ENCODE data around the gene SUMF2. TPM values are rescaled to one million over a fixed set of nuclear protein-coding genes. Genes with fewer than 3 reads are reported as not detected.
"Not testable (repeated sequence)": the region's sequence is repeated elsewhere in the genome, so short reads cannot be mapped to it uniquely, and the experiment has no call there.

The SUMF2 gene
- total and polyA plus RNA-seq, 7 experiments from 2014 or later: 120 to 196 (median 156) TPM

DNA sequence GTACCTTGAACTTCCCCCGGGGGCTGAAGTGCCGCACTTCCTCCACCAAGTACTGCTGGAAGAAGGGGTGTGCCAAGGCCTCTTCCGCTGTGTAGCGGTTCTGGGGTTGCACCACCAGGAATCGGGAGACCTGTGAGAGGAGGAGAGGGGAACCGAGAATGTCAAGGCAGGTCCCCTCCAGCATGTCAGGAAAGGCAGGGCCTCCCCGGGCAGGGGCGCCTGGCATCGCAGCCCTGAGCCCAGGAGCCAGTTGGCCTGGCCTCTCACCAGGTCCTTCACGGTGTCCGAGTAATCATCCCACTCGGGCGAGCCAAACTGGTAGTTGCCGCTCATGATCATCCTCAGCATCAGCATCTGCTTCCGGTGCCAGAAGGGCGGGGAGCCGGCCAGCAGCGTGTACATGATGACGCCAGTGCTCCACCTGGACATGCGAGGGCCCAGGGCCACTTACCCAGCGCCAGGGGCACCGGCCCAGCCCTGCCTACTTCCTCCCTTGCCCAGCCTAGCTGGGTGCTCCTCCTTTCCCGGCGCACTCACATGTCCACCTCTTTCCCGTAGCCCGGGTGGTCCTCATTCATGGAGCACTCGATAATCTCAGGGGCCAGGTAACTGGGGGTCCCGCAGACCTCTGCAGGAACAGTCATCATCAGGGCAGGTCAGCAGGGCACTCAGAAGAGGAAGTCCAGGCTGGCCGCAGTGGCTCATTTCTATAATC is 17.7 kb downstream of the SUMF2 start:
- no peak overlapping the region for H3K4me3 ChIP-seq (ENCODE audit: low read length)
- H3K9me3 Mint-ChIP-seq: no peaks in the 10 kb centered on the region
- no peaks in the 10 kb centered on the region for H3K9me3 ChIP-seq (ENCODE audit: control insufficient read depth in 2 of 3, low read length in 3 of 3)
- H3K27ac ChIP-seq (ENCODE audit: low read depth, low read length): no peak overlapping the region
- H3K27ac Mint-ChIP-seq: peak overlapping the region in 1 of 9 donors; percentile 56
- peaks cover 0 to 3% (median 0%) of the 10 kb centered on the region in 7 donors for H3K4me1 Mint-ChIP-seq
- H3K27me3 ChIP-seq (ENCODE audit: control insufficient read depth in 2 of 2, insufficient read depth in 2 of 2, low read length in 2 of 2): no peaks in the 10 kb centered on the region
- ATAC-seq (no peak), DNase-seq (no peak)
- no peaks in the 10 kb centered on the region for H3K27me3 Mint-ChIP-seq
- intact Hi-C loops (cut with micrococcal nuclease): no loop called here
- peaks cover 0 to 45% (median 9%) of the 10 kb centered on the region in 3 experiments for H3K36me3 ChIP-seq (ENCODE audit: control insufficient read depth in 2 of 3, insufficient read depth in 3 of 3, low read length in 3 of 3)
- no peak overlapping the region for H3K4me3 Mint-ChIP-seq
- CTCF ChIA-PET: no interaction called here
- POLR2A ChIA-PET: no interaction called here
- H3K36me3 Mint-ChIP-seq: peaks cover 0 to 37% (median 4%) of the 10 kb centered on the region in 5 donors
- H3K4me1 ChIP-seq (ENCODE audit: control insufficient read depth in 2 of 2, insufficient read depth in 2 of 2, low read length in 2 of 2): no peaks in the 10 kb centered on the region

GRCh38 chr7:56083150-56083785 is 19.2 kb downstream of the SUMF2 start:
- Histone ChIP-seq H3K9me3 (ENCODE audit: control insufficient read depth in 2 of 3, low read length in 3 of 3) (no peaks in the 10 kb centered on the region), H3K36me3 (ENCODE audit: control insufficient read depth in 2 of 3, insufficient read depth in 3 of 3, low read length in 3 of 3) (peaks cover 0 to 41% (median 2%) of the 10 kb centered on the region in 3 experiments), H3K4me3 (ENCODE audit: low read length) (no peak overlapping the region), H3K27me3 (ENCODE audit: control insufficient read depth in 2 of 2, insufficient read depth in 2 of 2, low read length in 2 of 2) (no peaks in the 10 kb centered on the region), H3K4me1 (ENCODE audit: control insufficient read depth in 2 of 2, insufficient read depth in 2 of 2, low read length in 2 of 2) (no peaks in the 10 kb centered on the region), H3K27ac (ENCODE audit: low read depth, low read length) (no peak overlapping the region)
- CTCF ChIA-PET: interaction anchor here (1.2 kb wide), 1 partner anchor 9 kb away, joined by 4 read pairs; no protein-coding TSS in a partner anchor
- intact Hi-C loops (cut with micrococcal nuclease): no loop called here
- Mint-ChIP-seq H3K27ac (peak overlapping the region in 3 of 9 donors; percentile 24 to 60 (median 56)), H3K9me3 (no peaks in the 10 kb centered on the region), H3K27me3 (no peaks in the 10 kb centered on the region), H3K4me1 (peaks cover 0 to 3% (median 0%) of the 10 kb centered on the region in 7 donors), H3K36me3 (peaks cover 0 to 36% (median 4%) of the 10 kb centered on the region in 5 donors), H3K4me3 (no peak overlapping the region)
- ATAC-seq: peak; percentile 12
- POLR2A ChIA-PET: no interaction called here
- DNase-seq: no peak

DNA sequence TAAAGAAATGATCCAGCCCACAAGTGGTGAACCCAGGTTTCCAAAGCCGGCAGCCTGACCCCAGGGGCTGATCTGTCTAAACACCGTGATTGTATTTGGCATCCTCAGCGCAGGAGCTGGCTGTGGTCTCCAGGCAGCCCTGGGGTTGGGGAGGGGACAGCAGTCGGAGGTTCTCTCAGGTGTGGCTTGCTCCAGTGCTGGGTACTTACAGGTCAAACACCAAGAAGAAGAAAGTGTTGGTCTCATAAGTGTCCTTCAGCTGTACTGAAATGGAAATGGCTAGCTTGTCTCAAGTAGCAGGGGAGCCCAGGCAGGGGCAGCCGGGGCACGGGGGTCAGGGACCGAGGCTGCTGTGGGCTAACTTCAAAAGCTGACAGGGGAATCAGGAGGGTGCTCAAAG is 22.7 kb downstream of the SUMF2 start:
- Mint-ChIP-seq H3K4me3 (no peak overlapping the region), H3K36me3 (peaks cover 0 to 13% (median 0%) of the 10 kb centered on the region in 5 donors), H3K27ac (no peak overlapping the region), H3K27me3 (no peaks in the 10 kb centered on the region), H3K9me3 (no peaks in the 10 kb centered on the region), H3K4me1 (peaks cover 0 to 3% (median 0%) of the 10 kb centered on the region in 7 donors)
- CTCF ChIA-PET: no interaction called here
- Histone ChIP-seq H3K36me3 (ENCODE audit: control insufficient read depth in 2 of 3, insufficient read depth in 3 of 3, low read length in 3 of 3) (peaks cover 0 to 14% (median 0%) of the 10 kb centered on the region in 3 experiments), H3K27me3 (ENCODE audit: control insufficient read depth in 2 of 2, insufficient read depth in 2 of 2, low read length in 2 of 2) (no peaks in the 10 kb centered on the region), H3K27ac (ENCODE audit: low read depth, low read length) (no peak overlapping the region), H3K4me1 (ENCODE audit: control insufficient read depth in 2 of 2, insufficient read depth in 2 of 2, low read length in 2 of 2) (no peaks in the 10 kb centered on the region), H3K9me3 (ENCODE audit: control insufficient read depth in 2 of 3, low read length in 3 of 3) (no peaks in the 10 kb centered on the region), H3K4me3 (ENCODE audit: low read length) (no peak overlapping the region)
- no peak for ATAC-seq
- no peak for DNase-seq
- intact Hi-C loops (cut with micrococcal nuclease): no loop called here
- POLR2A ChIA-PET: no interaction called here

DNA sequence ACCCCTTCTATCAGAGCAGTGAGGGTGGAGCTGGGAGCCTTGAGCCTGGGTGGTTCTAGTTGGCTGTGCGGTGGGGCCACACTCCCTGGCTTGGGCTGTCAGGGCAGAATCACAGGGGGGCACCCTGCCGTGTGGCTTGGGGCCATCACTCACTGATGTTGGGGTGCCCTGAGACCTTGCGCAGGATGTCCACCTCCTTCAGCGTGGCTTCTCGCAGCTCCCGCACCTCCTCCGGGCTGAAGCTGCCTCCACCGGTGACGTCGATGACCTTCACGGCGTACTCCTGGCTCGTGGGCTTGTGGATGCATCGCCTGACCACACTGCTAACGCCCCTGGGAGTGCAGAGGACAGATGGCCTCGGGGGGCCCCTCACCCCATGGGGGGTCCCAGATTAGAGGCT is 23.4 kb downstream of the SUMF2 start:
- Histone ChIP-seq H3K27me3 (ENCODE audit: control insufficient read depth in 2 of 2, insufficient read depth in 2 of 2, low read length in 2 of 2) (no peaks in the 10 kb centered on the region), H3K4me3 (ENCODE audit: low read length) (no peak overlapping the region), H3K36me3 (ENCODE audit: control insufficient read depth in 2 of 3, insufficient read depth in 3 of 3, low read length in 3 of 3) (peaks cover 0 to 10% (median 0%) of the 10 kb centered on the region in 3 experiments), H3K4me1 (ENCODE audit: control insufficient read depth in 2 of 2, insufficient read depth in 2 of 2, low read length in 2 of 2) (no peaks in the 10 kb centered on the region), H3K27ac (ENCODE audit: low read depth, low read length) (no peak overlapping the region), H3K9me3 (ENCODE audit: control insufficient read depth in 2 of 3, low read length in 3 of 3) (no peaks in the 10 kb centered on the region)
- peaks cover 0 to 9% (median 0%) of the 10 kb centered on the region in 5 donors for H3K36me3 Mint-ChIP-seq
- ChIA-PET CTCF (no interaction called here), POLR2A (no interaction called here)
- peak overlapping the region in 1 of 9 donors; percentile 32 for H3K27ac Mint-ChIP-seq
- DNase-seq (no peak), ATAC-seq (no peak)
- intact Hi-C loops (cut with micrococcal nuclease): no loop called here
- H3K4me3 Mint-ChIP-seq: no peak overlapping the region
- H3K27me3 Mint-ChIP-seq: no peaks in the 10 kb centered on the region
- peaks cover 0 to 3% (median 0%) of the 10 kb centered on the region in 7 donors for H3K4me1 Mint-ChIP-seq
- H3K9me3 Mint-ChIP-seq: peaks cover 0 to under 1% (median 0%) of the 10 kb centered on the region in 11 donors

DNA sequence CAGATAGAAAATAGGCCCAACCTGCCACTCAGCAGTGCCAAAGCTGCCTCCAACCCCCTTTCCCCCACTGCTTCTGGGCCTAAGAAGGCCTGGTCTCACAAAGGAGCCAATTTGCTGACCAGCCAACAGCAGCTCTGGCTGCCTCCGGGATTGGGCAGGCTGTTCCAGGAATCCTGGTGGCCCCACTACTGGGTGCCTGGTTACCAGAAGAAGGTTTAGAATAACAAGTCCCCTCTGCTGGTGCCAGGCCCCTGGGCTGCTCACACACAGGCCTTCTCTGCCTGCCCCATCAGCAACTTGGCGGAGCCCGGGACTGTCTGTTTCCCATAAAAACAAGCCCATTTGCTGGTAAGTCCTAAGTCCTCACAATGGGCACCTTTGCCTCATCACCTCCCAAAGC is 27.5 kb downstream of the SUMF2 start:
- H3K4me1 Mint-ChIP-seq: peaks cover 0 to 3% (median 0%) of the 10 kb centered on the region in 7 donors
- H3K4me3 ChIP-seq (ENCODE audit: low read length): no peak overlapping the region
- H3K9me3 Mint-ChIP-seq: peaks cover 0 to 2% (median 0%) of the 10 kb centered on the region in 11 donors
- DNase-seq (no peak), ATAC-seq (no peak)
- peaks cover 0 to 8% (median 0%) of the 10 kb centered on the region in 3 experiments for H3K36me3 ChIP-seq (ENCODE audit: control insufficient read depth in 2 of 3, insufficient read depth in 3 of 3, low read length in 3 of 3)
- H3K27ac ChIP-seq (ENCODE audit: low read depth, low read length): no peak overlapping the region
- H3K27me3 Mint-ChIP-seq: no peaks in the 10 kb centered on the region
- ChIA-PET CTCF (no interaction called here), POLR2A (interaction anchor here (0.6 kb wide), 1 partner anchor 58 kb away, joined by 3 read pairs; no protein-coding TSS in a partner anchor)
- no peak overlapping the region for H3K4me3 Mint-ChIP-seq
- H3K27me3 ChIP-seq (ENCODE audit: control insufficient read depth in 2 of 2, insufficient read depth in 2 of 2, low read length in 2 of 2): no peaks in the 10 kb centered on the region
- peaks cover 0 to 5% (median 0%) of the 10 kb centered on the region in 5 donors for H3K36me3 Mint-ChIP-seq
- no peaks in the 10 kb centered on the region for H3K9me3 ChIP-seq (ENCODE audit: control insufficient read depth in 2 of 3, low read length in 3 of 3)
- intact Hi-C loops (cut with micrococcal nuclease): no loop called here
- H3K27ac Mint-ChIP-seq: peak overlapping the region in 1 of 9 donors; percentile 24
- no peaks in the 10 kb centered on the region for H3K4me1 ChIP-seq (ENCODE audit: control insufficient read depth in 2 of 2, insufficient read depth in 2 of 2, low read length in 2 of 2)

GRCh38 chr7:56092388-56092787 is 28.3 kb downstream of the SUMF2 start:
- H3K27ac ChIP-seq (ENCODE audit: low read depth, low read length); H3K36me3 Mint-ChIP-seq; intact Hi-C loops (cut with micrococcal nuclease); CTCF ChIA-PET; H3K9me3 ChIP-seq (ENCODE audit: control insufficient read depth in 2 of 3, low read length in 3 of 3); H3K27me3 Mint-ChIP-seq; H3K4me1 ChIP-seq (ENCODE audit: control insufficient read depth in 2 of 2, insufficient read depth in 2 of 2, low read length in 2 of 2); H3K4me3 Mint-ChIP-seq; ATAC-seq; H3K4me3 ChIP-seq (ENCODE audit: low read length); DNase-seq; H3K36me3 ChIP-seq (ENCODE audit: control insufficient read depth in 2 of 3, insufficient read depth in 3 of 3, low read length in 3 of 3); H3K27me3 ChIP-seq (ENCODE audit: control insufficient read depth in 2 of 2, insufficient read depth in 2 of 2, low read length in 2 of 2); H3K4me1 Mint-ChIP-seq; H3K9me3 Mint-ChIP-seq: not testable (repeated sequence)
- peak overlapping the region in 1 of 9 donors; percentile 8 for H3K27ac Mint-ChIP-seq
- POLR2A ChIA-PET: interaction anchor here (0.6 to 0.9 kb wide), 3 partner anchors 14 to 105 kb away, joined by 3 read pairs; partner anchors contain the start of gene CHCHD2

All from naive thymus-derived CD4-positive, alpha-beta T cell (primary cell).